GM06990 (cell line): ENCODE results near the gene OVCH1.

Experiments
- DNase-seq: peaks from one replicate; pipeline ENCODE4 v3.0.0-alpha.2; 2011; ENCODE audit not compliant: insufficient read length; ENCODE audit errors: extremely low read depth
- H3K27me3 ChIP-seq: replicated peaks from 2 replicates; pipeline ENCODE4 v1.6.0; 2011; ENCODE audit warnings: low read length; ENCODE audit not compliant: control insufficient read depth, insufficient read depth
- H3K36me3 ChIP-seq: 2 replicates; pipeline ENCODE4 v1.5.1; 2011; ENCODE audit warnings: low read length; ENCODE audit not compliant: control insufficient read depth, insufficient read depth
- H3K4me3 ChIP-seq: replicated peaks from 2 replicates; pipeline ENCODE4 v1.5.1; 2011; ENCODE audit warnings: low read depth, mild to moderate bottlenecking, control low read depth, low read length
- TF ChIP-seq, protein P1 (sequence below): IDR thresholded peaks from 2 replicates; pipeline ENCODE4 v1.5.1; 2011; ENCODE audit warnings: low read length, control low read depth, mild to moderate bottlenecking, inconsistent platforms; ENCODE audit not compliant: insufficient read depth, poor library complexity, severe bottlenecking

OVCH1 gene

DNA sequence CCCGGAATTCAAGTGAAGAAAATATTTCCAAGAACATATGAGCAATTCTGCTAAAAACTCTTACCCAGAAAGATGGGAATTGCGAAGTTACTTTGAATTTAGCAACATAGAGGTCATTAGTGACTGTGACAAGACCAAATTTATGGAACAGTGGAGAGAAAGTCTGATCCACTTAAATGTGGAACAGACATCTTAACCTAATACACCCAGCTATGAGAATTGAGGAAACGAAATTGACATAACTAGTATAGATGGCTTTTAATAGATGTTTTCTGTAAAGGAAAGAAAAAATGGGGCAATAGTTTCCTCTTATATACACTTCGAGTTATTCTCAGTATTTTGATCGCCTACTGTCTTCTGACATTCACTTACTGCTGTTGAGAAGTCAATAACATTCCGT lies 4.6 kb downstream of the OVCH1 start:
- H3K27me3 ChIP-seq: no peaks in the 10 kb centered on the region; the same call in 1 of the 2 replicates
- TF ChIP-seq, protein P1, sequence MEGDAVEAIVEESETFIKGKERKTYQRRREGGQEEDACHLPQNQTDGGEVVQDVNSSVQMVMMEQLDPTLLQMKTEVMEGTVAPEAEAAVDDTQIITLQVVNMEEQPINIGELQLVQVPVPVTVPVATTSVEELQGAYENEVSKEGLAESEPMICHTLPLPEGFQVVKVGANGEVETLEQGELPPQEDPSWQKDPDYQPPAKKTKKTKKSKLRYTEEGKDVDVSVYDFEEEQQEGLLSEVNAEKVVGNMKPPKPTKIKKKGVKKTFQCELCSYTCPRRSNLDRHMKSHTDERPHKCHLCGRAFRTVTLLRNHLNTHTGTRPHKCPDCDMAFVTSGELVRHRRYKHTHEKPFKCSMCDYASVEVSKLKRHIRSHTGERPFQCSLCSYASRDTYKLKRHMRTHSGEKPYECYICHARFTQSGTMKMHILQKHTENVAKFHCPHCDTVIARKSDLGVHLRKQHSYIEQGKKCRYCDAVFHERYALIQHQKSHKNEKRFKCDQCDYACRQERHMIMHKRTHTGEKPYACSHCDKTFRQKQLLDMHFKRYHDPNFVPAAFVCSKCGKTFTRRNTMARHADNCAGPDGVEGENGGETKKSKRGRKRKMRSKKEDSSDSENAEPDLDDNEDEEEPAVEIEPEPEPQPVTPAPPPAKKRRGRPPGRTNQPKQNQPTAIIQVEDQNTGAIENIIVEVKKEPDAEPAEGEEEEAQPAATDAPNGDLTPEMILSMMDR: no peak
- H3K36me3 ChIP-seq: no peaks in the 10 kb centered on the region
- no peak for DNase-seq
- no peak overlapping the region for H3K4me3 ChIP-seq

DNA sequence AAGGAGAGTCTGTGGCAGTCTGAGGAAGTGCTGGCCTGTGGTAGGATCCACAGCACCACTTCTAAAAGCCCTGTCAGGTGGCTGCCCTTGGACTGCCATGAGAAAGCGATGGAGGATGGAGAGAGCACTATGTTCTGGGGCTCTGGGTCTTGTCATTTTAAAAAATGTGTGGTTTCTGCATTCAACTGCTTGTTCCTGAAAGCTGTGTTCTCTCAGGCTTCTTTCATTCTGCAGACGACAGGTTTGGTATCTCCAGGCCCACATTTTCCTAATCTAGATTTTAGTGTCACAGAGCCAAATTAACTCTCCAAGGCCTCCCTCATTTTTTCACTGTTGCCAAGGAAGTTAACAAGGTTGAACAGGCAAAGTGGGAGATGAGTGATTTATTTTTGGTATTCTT lies 10.5 kb downstream of the OVCH1 start:
- TF ChIP-seq, protein P1: no peak
- Histone ChIP-seq H3K27me3 (no peaks in the 10 kb centered on the region), H3K4me3 (no peak overlapping the region), H3K36me3 (no peaks in the 10 kb centered on the region)
- no peak for DNase-seq

- no peaks in the 10 kb centered on the region for H3K36me3 ChIP-seq
- TF ChIP-seq, protein P1: no peak
- H3K4me3 ChIP-seq: no peak overlapping the region
- no peak for DNase-seq
- no peaks in the 10 kb centered on the region for H3K27me3 ChIP-seq
Observed at GRCh38 chr12:29463198-29463597, 34.3 kb downstream of the OVCH1 start.

DNA sequence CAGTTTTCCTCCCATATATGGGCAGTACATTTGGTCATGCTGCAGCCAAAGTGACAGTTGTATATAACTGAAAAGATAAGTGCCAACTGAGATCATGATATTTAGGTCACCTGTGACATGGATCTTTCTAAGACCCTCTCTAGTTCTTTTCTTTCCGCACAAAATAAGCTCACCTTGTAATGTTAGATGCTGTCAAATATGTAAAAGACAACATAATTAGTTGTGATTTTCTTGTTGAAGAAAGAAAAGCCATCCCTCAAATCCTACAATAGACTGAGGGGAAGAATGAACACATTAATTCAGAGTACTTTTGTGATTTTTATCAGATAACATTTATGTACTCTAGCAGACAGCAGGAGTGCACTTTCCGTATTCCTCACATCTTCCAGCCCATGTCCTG lies 37.4 kb downstream of the OVCH1 start:
- Histone ChIP-seq H3K36me3 (no peaks in the 10 kb centered on the region), H3K4me3 (no peak overlapping the region), H3K27me3 (no peaks in the 10 kb centered on the region)
- TF ChIP-seq, protein P1: no peak
- no peak for DNase-seq

DNA sequence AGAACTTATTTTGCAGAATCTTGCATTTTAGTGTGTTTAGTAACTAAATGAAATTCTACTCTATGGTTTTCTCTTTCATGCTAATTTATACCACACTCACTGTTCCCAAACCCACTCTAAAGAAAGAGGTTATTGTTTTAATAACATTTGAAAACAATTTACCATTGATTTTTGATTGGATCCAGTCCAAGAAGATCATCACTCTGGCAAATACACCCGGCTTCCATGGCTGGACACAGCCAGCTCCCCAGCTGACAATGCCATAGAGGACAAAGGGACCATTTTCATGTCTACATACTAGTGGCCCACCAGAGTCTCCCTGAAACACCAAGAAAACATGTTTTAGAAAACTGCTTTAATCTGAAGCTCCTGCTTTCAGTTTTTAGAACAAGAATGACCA lies 42.4 kb downstream of the OVCH1 start:
- H3K27me3 ChIP-seq: no peaks in the 10 kb centered on the region

GRCh38 chr12:29451888-29452287 lies 45.6 kb downstream of the OVCH1 start:
- no peak overlapping the region for H3K4me3 ChIP-seq
- TF ChIP-seq, protein P1: no peak
- no peak for DNase-seq
- no peaks in the 10 kb centered on the region for H3K27me3 ChIP-seq
- H3K36me3 ChIP-seq: no peaks in the 10 kb centered on the region

More for the DNA sequence above, 42.4 kb downstream of the OVCH1 start:
- H3K4me3 ChIP-seq: no peak overlapping the region
- H3K36me3 ChIP-seq: no peaks in the 10 kb centered on the region
- DNase-seq: no peak
- TF ChIP-seq, protein P1: no peak
